Type B pancreatic cell (in vitro differentiated cells): ENCODE measurements around the gene PDE4C. TPM values are rescaled to one million over a fixed set of nuclear protein-coding genes. Genes with fewer than 3 reads are reported as not detected.
A peak's percentile ranks its signal among the peaks of the same experiment; 100 is the strongest.
"Not testable (repeated sequence)": the region's sequence is repeated elsewhere in the genome, so short reads cannot be mapped to it uniquely, and the experiment has no call there.

Experiments used
- DNase-seq: peaks from one replicate; pipeline ENCODE4 v3.0.0; 2021; ENCODE audit warnings: mixed read lengths; ENCODE audit not compliant: unreplicated experiment; ENCODE audit errors: extremely low spot score
- H3K27ac Mint-ChIP-seq: 2 replicates; pipeline ENCODE4 v1.8.0; 2021; ENCODE audit warnings: mild to moderate bottlenecking, mixed read lengths
- H3K27me3 Mint-ChIP-seq: 2 replicates; pipeline ENCODE4 v1.8.0; 2021; ENCODE audit warnings: mixed read lengths
- H3K36me3 Mint-ChIP-seq: 2 replicates; pipeline ENCODE4 v1.8.0; 2021; ENCODE audit warnings: mixed read lengths
- H3K4me1 Mint-ChIP-seq: one replicate; pipeline ENCODE4 v1.8.0; 2021; ENCODE audit warnings: mixed read lengths; ENCODE audit not compliant: unreplicated experiment
- H3K4me3 Mint-ChIP-seq: 2 replicates; pipeline ENCODE4 v1.8.0; 2021; ENCODE audit warnings: mild to moderate bottlenecking, mixed read lengths
- H3K9me3 Mint-ChIP-seq: 2 replicates; pipeline ENCODE4 v1.8.0; 2021; ENCODE audit warnings: mixed read lengths
- CTCF ChIP-seq: fragments of 200-600 bp; sonication (generic); conservative IDR thresholded peaks from 2 replicates; pipeline ENCODE4 v1.5.0; 2021; ENCODE audit warnings: antibody characterized with exemption, mild to moderate bottlenecking
- total RNA-seq: library from RNA; stranded (reverse); gene quantifications from 2 replicates; pipeline ENCODE4 v1.2.1, GENCODE V29; 2021; ENCODE audit warnings: low replicate concordance

Gene PDE4C
- total RNA-seq, 1 donor from 2014 or later, result 0.89 TPM

- Mint-ChIP-seq H3K27me3 (peaks cover 28% of the 10 kb centered on the region), H3K4me3 (no peak overlapping the region), H3K27ac (no peak overlapping the region), H3K4me1 (no peaks in the 10 kb centered on the region), H3K9me3 (no peaks in the 10 kb centered on the region), H3K36me3 (no peaks in the 10 kb centered on the region)
- no peak for DNase-seq
- no peak for TF ChIP-seq CTCF
Measured at GRCh38 chr19:18211683-18212082, 14.6 kb downstream of the PDE4C start.

- not testable (repeated sequence) for H3K9me3 Mint-ChIP-seq, H3K4me3 Mint-ChIP-seq, H3K27ac Mint-ChIP-seq, H3K36me3 Mint-ChIP-seq, H3K4me1 Mint-ChIP-seq, DNase-seq
- H3K27me3 Mint-ChIP-seq, result peaks cover 24% of the 10 kb centered on the region
Measured at GRCh38 chr19:18209912-18210311, 16.3 kb downstream of the PDE4C start.

GRCh38 chr19:18208098-18208951 is 17.9 kb downstream of the PDE4C start:
- no peak overlapping the region for H3K4me3 Mint-ChIP-seq
- peaks cover under 1% of the 10 kb centered on the region for H3K4me1 Mint-ChIP-seq
- H3K27me3 Mint-ChIP-seq, result peaks cover 17% of the 10 kb centered on the region
- H3K36me3 Mint-ChIP-seq, result no peaks in the 10 kb centered on the region
- no peak for DNase-seq
- no peaks in the 10 kb centered on the region for H3K9me3 Mint-ChIP-seq
- no peak overlapping the region for H3K27ac Mint-ChIP-seq
- TF ChIP-seq CTCF, result peak; percentile 74

GRCh38 chr19:18206018-18206417 is 20.2 kb downstream of the PDE4C start:
- H3K27ac Mint-ChIP-seq, result no peak overlapping the region
- peak overlapping the region; percentile 96 for H3K4me3 Mint-ChIP-seq
- no peak for DNase-seq

GRCh38 chr19:18205200-18205892 is 20.9 kb downstream of the PDE4C start:
- Mint-ChIP-seq H3K27me3 (peaks cover 11% of the 10 kb centered on the region), H3K4me3 (peak overlapping the region; percentile 96), H3K4me1 (peaks cover 8% of the 10 kb centered on the region), H3K36me3 (no peaks in the 10 kb centered on the region), H3K9me3 (no peaks in the 10 kb centered on the region), H3K27ac (peak overlapping the region; percentile 96)
- TF ChIP-seq CTCF, result no peak
- no peak for DNase-seq

More at GRCh38 chr19:18206018-18206417, 20.2 kb downstream of the PDE4C start:
- H3K9me3 Mint-ChIP-seq, result no peaks in the 10 kb centered on the region
- H3K27me3 Mint-ChIP-seq, result peaks cover 13% of the 10 kb centered on the region
- H3K36me3 Mint-ChIP-seq, result no peaks in the 10 kb centered on the region
- H3K4me1 Mint-ChIP-seq, result peaks cover 8% of the 10 kb centered on the region
- TF ChIP-seq CTCF, result no peak
